ENCODE results near the gene SNCB. TPM values are rescaled to one million over a fixed set of nuclear protein-coding genes. Genes with fewer than 3 reads are reported as not detected.
A peak's percentile ranks its signal among the peaks of the same experiment; 100 is the strongest.

The SNCB gene
- total RNA-seq, 1 experiment from 2014 or later: 6.8 TPM

- ATAC-seq (no peak), DNase-seq (ENCODE audit: low spot score) (no peak)
- Mint-ChIP-seq H3K27ac (no peak overlapping the region), H3K4me1 (peaks cover 11% of the 10 kb centered on the region), H3K27me3 (ENCODE audit: low read depth) (no peaks in the 10 kb centered on the region), H3K4me3 (no peak overlapping the region), H3K36me3 (no peaks in the 10 kb centered on the region), H3K9me3 (no peaks in the 10 kb centered on the region)
- ChIA-PET POLR2A (interaction anchor here (0.6 to 1.4 kb wide), 7 partner anchors 13 to 239 kb away, joined by 3 to 5 read pairs (median 3); partner anchors contain the start of genes HK3 and TSPAN17), CTCF (interaction anchor here (0.5 to 6.2 kb wide), 129 partner anchors 10 to 453 kb away, joined by 3 to 233 read pairs (median 6); partner anchors contain the start of genes EIF4E1B, FGFR4, HK3 and RNF44)
- 0 out of 2 replicates have a peak, but pooled peaks have one; percentile 6 for TF ChIP-seq MYBL2 (CRISPR knock-in tag; IDR thresholded peaks at IDR 0.05)
- TF ChIP-seq NFATC4 (CRISPR knock-in tag; IDR thresholded peaks at IDR 0.05): no peak
Observed at GRCh38 chr5:176660530-176660859, 30.2 kb upstream of the SNCB start.

GRCh38 chr5:176659860-176660461, 29.6 kb upstream of the SNCB start:
- Mint-ChIP-seq H3K4me1 (peaks cover 11% of the 10 kb centered on the region), H3K36me3 (no peaks in the 10 kb centered on the region), H3K4me3 (no peak overlapping the region), H3K27me3 (ENCODE audit: low read depth) (no peaks in the 10 kb centered on the region), H3K27ac (no peak overlapping the region), H3K9me3 (no peaks in the 10 kb centered on the region)
- ChIA-PET CTCF (interaction anchor here (0.5 to 6.2 kb wide), 124 partner anchors 10 to 454 kb away, joined by 3 to 233 read pairs (median 6); partner anchors contain the start of genes EIF4E1B, FGFR4, HK3 and RNF44), POLR2A (interaction anchor here (0.6 to 1.4 kb wide), 5 partner anchors 13 to 239 kb away, joined by 3 to 5 read pairs (median 3); partner anchors contain the start of genes HK3 and TSPAN17)
- ATAC-seq: no peak
- no peak for DNase-seq (ENCODE audit: low spot score)
- TF ChIP-seq ZNF232 (CRISPR knock-in tag; IDR thresholded peaks at IDR 0.05) (no peak), MXD4 (CRISPR knock-in tag; IDR thresholded peaks at IDR 0.05; ENCODE audit: borderline replicate concordance) (no peak), USF1 (CRISPR knock-in tag; IDR thresholded peaks at IDR 0.05) (no peak), CBFB (CRISPR knock-in tag; IDR thresholded peaks at IDR 0.05; ENCODE audit: low read depth) (no peak), ZMAT4 (CRISPR knock-in tag; IDR thresholded peaks at IDR 0.05) (no peak), ATF6 (CRISPR knock-in tag; IDR thresholded peaks at IDR 0.05) (no peak), PRDM15 (CRISPR knock-in tag; IDR thresholded peaks at IDR 0.05) (no peak), RELA (CRISPR knock-in tag; IDR thresholded peaks at IDR 0.05; ENCODE audit: borderline replicate concordance) (no peak), ZNF423 (CRISPR knock-in tag; IDR thresholded peaks at IDR 0.05) (no peak), JUN (CRISPR knock-in tag; IDR thresholded peaks at IDR 0.05) (no peak), USF2 (CRISPR knock-in tag; IDR thresholded peaks at IDR 0.05) (no peak), ATF3 (CRISPR knock-in tag; conservative IDR thresholded peaks at IDR 0.05) (no peak)
